Uterus (tissue), 2 donors: Measurements from ENCODE around the gene MAGI3.

Experiments
- CTCF ChIP-seq, 4 experiments: fragments of 200-600 bp in 2 of 4; fragments of 450-650 bp in 2 of 4; sonication (generic) in 2 of 4; IDR thresholded peaks; one replicate each; pipeline ENCODE4 v1.5.1; 2016 to 2019; ENCODE audit warnings: antibody characterized with exemption in 4 of 4, mild to moderate bottlenecking in 2 of 4, moderate library complexity in 1 of 4
- POLR2A ChIP-seq, 2 donors: fragments of 450-650 bp; IDR thresholded peaks; one replicate each; pipeline ENCODE4 v1.6.1; 2016; ENCODE audit warnings: antibody characterized with exemption in 2 of 2, mild to moderate bottlenecking in 1 of 2, moderate library complexity in 1 of 2

DNA sequence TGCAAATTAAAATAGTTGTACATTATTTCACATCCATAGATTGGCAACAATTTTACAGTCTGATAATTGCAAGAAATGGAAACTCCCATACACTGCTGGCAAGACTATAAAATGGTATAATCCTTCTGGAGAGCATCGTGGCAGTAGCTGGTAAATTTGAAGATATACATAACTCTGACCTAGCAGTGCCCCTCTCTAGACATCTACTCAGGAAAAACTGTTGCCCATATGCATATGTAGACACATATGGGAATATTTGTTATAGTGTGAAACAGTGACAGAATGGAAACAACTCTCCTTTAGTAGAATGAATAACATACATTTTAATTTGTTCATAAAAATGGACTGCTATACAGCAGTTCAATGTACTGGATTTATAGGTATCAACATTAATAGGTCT, 191.8 kb downstream of the MAGI3 start:
- no peak for TF ChIP-seq CTCF (IDR thresholded peaks at IDR 0.05)
- TF ChIP-seq POLR2A (IDR thresholded peaks at IDR 0.05): no peak
